WTC11 (cell line): ENCODE results near the gene KIF5A. TPM values are rescaled to one million over a fixed set of nuclear protein-coding genes. Genes with fewer than 3 reads are reported as not detected.

ENCODE experiments used
- ATAC-seq: fragments of 200-7000 bp; cut with Tn5 transposase; 2 replicates; pipeline ENCODE4 v1.10.0; 2021; ENCODE audit warnings: mild to moderate bottlenecking, moderate library complexity
- CTCF ChIA-PET: fragments of 300-600 bp; sonication (Branson Sonifier 250); formaldehyde crosslinking; loops from one replicate; lab custom pipeline; 2021; ENCODE audit warnings: antibody characterized with exemption; lab: Charles Lee
- POLR2A ChIA-PET: fragments of 350-600 bp; sonication (Branson Sonifier 250); formaldehyde crosslinking; loops from one replicate; lab custom pipeline; 2021; ENCODE audit warnings: antibody characterized with exemption; lab: Charles Lee
- DNase-seq: peaks from one replicate; pipeline ENCODE4 v3.0.0; 2021; ENCODE audit warnings: low spot score
- H3K27ac Mint-ChIP-seq: 2 replicates; pipeline ENCODE4 v1.8.0; 2021; ENCODE audit warnings: mixed read lengths
- H3K27me3 Mint-ChIP-seq: 2 replicates; pipeline ENCODE4 v1.8.0; 2021; ENCODE audit warnings: low read depth, mild to moderate bottlenecking, moderate library complexity, mixed read lengths
- H3K36me3 Mint-ChIP-seq: 2 replicates; pipeline ENCODE4 v1.8.0; 2021; ENCODE audit warnings: mixed read lengths
- H3K4me1 Mint-ChIP-seq: 2 replicates; pipeline ENCODE4 v1.8.0; 2022; ENCODE audit warnings: mixed read lengths
- H3K4me3 Mint-ChIP-seq: 2 replicates; pipeline ENCODE4 v1.8.0; 2021; ENCODE audit warnings: mild to moderate bottlenecking, moderate library complexity, mixed read lengths
- H3K9me3 Mint-ChIP-seq: 2 replicates; pipeline ENCODE4 v1.8.0; 2021; ENCODE audit warnings: mixed read lengths
- CREB1 ChIP-seq: sonication (generic); formaldehyde crosslinking; IDR thresholded peaks from 2 replicates; pipeline ENCODE4 v1.8.0; 2023; ENCODE audit warnings: mild to moderate bottlenecking, missing genetic modification reagents
- ELF4 ChIP-seq: sonication (generic); formaldehyde crosslinking; IDR thresholded peaks from 2 replicates; pipeline ENCODE4 v1.8.1; 2022; ENCODE audit warnings: low read depth, mild to moderate bottlenecking, moderate library complexity, missing genetic modification reagents
- MXD4 ChIP-seq: fragments of 250-450 bp; sonication (Bioruptor Pico); IDR thresholded peaks from 2 replicates; pipeline ENCODE4 v1.8.0; 2021; ENCODE audit warnings: mild to moderate bottlenecking, moderate library complexity, borderline replicate concordance
- NFATC4 ChIP-seq: fragments of 250-450 bp; sonication (Bioruptor Pico); IDR thresholded peaks from 2 replicates; pipeline ENCODE4 v1.9.0; 2021; ENCODE audit warnings: mild to moderate bottlenecking
- NR3C1 ChIP-seq: sonication (generic); formaldehyde crosslinking; conservative IDR thresholded peaks from 2 replicates; pipeline ENCODE4 v1.8.1; 2023; ENCODE audit warnings: low read depth, mild to moderate bottlenecking, missing genetic modification reagents
- SP1 ChIP-seq: sonication (generic); formaldehyde crosslinking; conservative IDR thresholded peaks from 2 replicates; pipeline ENCODE4 v1.8.1; 2022; ENCODE audit warnings: missing genetic modification reagents
- TEAD1 ChIP-seq: sonication (generic); formaldehyde crosslinking; IDR thresholded peaks from 2 replicates; pipeline ENCODE4 v1.8.0; 2022; ENCODE audit warnings: mild to moderate bottlenecking, missing genetic modification reagents
- ZNF138 ChIP-seq: sonication (generic); formaldehyde crosslinking; conservative IDR thresholded peaks from 2 replicates; pipeline ENCODE4 v1.8.1; 2022; ENCODE audit warnings: mild to moderate bottlenecking, moderate library complexity, missing genetic modification reagents
- ZNF317 ChIP-seq: sonication (generic); formaldehyde crosslinking; IDR thresholded peaks from 2 replicates; pipeline ENCODE4 v1.8.1; 2023; ENCODE audit warnings: low read depth, mild to moderate bottlenecking, moderate library complexity, missing genetic modification reagents, borderline replicate concordance
- ZNF423 ChIP-seq: fragments of 250-450 bp; sonication (Bioruptor Pico); IDR thresholded peaks from 2 replicates; pipeline ENCODE4 v2.1.2; 2022; ENCODE audit warnings: mild to moderate bottlenecking, moderate library complexity
- total RNA-seq: library from RNA; stranded (reverse); gene quantifications from 3 replicates; pipeline ENCODE4 v1.2.3, GENCODE V29; 2021
- TF ChIP-seq, protein P1 (sequence below): sonication (generic); formaldehyde crosslinking; IDR thresholded peaks from 2 replicates; pipeline ENCODE4 v1.8.0; 2023; ENCODE audit warnings: missing genetic modification reagents
- TF ChIP-seq, protein P2 (sequence below): fragments of 200-600 bp; IDR thresholded peaks from 2 replicates; pipeline ENCODE4 v1.8.0; 2022; ENCODE audit warnings: antibody characterized with exemption
- TF ChIP-seq, protein P3 (sequence below): sonication (generic); formaldehyde crosslinking; IDR thresholded peaks from 2 replicates; pipeline ENCODE4 v1.8.0; 2022; ENCODE audit warnings: mild to moderate bottlenecking, missing genetic modification reagents
- TF ChIP-seq, protein P4 (sequence below): sonication (generic); formaldehyde crosslinking; IDR thresholded peaks from 2 replicates; pipeline ENCODE4 v1.8.0; 2023; ENCODE audit warnings: mild to moderate bottlenecking, missing genetic modification reagents
- TF ChIP-seq, protein P5 (sequence below): sonication (generic); formaldehyde crosslinking; IDR thresholded peaks from 2 replicates; pipeline ENCODE4 v1.8.1; 2023; ENCODE audit warnings: mild to moderate bottlenecking, missing genetic modification reagents, moderate library complexity
- TF ChIP-seq, protein P6 (sequence below): sonication (generic); formaldehyde crosslinking; IDR thresholded peaks from 2 replicates; pipeline ENCODE4 v1.8.1; 2023; ENCODE audit warnings: mild to moderate bottlenecking, moderate library complexity, missing genetic modification reagents

Gene KIF5A
- total RNA-seq, 1 experiment from 2014 or later: 16.1 TPM

DNA sequence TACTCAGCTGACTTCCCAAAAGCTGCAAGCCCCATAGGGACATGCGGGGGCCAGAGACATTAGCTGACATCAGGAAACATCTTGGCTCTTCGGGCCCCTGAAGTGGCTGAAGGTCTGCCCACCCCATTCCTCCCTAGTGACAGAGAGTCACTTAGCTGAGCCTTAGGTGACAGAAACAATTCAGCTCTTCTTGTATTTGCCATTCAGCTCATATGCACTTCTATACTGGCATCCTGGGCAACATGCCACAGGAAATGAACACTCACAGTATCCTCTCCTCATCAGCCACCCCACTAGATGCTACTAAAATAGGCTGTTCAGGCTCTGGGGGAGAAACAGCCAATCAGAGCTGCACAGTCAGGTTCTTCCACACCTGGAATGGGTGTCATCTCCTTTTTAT is 6.3 kb upstream of the KIF5A start:
- Mint-ChIP-seq H3K27me3 (peaks cover 14% of the 10 kb centered on the region), H3K4me3 (no peak overlapping the region), H3K4me1 (peaks cover 22% of the 10 kb centered on the region), H3K27ac (no peak overlapping the region; the same call in 1 of the 2 replicates), H3K36me3 (peaks cover 7% of the 10 kb centered on the region; the same call in 1 of the 2 replicates), H3K9me3 (no peaks in the 10 kb centered on the region)
- no peak for DNase-seq
- no peak for ATAC-seq
- ChIA-PET CTCF (no interaction called here), POLR2A (no interaction called here)
- TF ChIP-seq, protein P1, sequence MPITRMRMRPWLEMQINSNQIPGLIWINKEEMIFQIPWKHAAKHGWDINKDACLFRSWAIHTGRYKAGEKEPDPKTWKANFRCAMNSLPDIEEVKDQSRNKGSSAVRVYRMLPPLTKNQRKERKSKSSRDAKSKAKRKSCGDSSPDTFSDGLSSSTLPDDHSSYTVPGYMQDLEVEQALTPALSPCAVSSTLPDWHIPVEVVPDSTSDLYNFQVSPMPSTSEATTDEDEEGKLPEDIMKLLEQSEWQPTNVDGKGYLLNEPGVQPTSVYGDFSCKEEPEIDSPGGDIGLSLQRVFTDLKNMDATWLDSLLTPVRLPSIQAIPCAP (CRISPR knock-in tag): no peak
- TF ChIP-seq ELF4 (no peak), MXD4 (CRISPR knock-in tag) (no peak), ZNF138 (CRISPR knock-in tag) (no peak), CREB1 (CRISPR knock-in tag) (no peak), ZNF317 (CRISPR knock-in tag) (no peak), NFATC4 (CRISPR knock-in tag) (no peak), NR3C1 (CRISPR knock-in tag) (no peak), ZNF423 (no peak), SP1 (CRISPR knock-in tag) (no peak), TEAD1 (CRISPR knock-in tag) (no peak)
- TF ChIP-seq, protein P2, sequence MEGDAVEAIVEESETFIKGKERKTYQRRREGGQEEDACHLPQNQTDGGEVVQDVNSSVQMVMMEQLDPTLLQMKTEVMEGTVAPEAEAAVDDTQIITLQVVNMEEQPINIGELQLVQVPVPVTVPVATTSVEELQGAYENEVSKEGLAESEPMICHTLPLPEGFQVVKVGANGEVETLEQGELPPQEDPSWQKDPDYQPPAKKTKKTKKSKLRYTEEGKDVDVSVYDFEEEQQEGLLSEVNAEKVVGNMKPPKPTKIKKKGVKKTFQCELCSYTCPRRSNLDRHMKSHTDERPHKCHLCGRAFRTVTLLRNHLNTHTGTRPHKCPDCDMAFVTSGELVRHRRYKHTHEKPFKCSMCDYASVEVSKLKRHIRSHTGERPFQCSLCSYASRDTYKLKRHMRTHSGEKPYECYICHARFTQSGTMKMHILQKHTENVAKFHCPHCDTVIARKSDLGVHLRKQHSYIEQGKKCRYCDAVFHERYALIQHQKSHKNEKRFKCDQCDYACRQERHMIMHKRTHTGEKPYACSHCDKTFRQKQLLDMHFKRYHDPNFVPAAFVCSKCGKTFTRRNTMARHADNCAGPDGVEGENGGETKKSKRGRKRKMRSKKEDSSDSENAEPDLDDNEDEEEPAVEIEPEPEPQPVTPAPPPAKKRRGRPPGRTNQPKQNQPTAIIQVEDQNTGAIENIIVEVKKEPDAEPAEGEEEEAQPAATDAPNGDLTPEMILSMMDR: no peak
- TF ChIP-seq, protein P3, sequence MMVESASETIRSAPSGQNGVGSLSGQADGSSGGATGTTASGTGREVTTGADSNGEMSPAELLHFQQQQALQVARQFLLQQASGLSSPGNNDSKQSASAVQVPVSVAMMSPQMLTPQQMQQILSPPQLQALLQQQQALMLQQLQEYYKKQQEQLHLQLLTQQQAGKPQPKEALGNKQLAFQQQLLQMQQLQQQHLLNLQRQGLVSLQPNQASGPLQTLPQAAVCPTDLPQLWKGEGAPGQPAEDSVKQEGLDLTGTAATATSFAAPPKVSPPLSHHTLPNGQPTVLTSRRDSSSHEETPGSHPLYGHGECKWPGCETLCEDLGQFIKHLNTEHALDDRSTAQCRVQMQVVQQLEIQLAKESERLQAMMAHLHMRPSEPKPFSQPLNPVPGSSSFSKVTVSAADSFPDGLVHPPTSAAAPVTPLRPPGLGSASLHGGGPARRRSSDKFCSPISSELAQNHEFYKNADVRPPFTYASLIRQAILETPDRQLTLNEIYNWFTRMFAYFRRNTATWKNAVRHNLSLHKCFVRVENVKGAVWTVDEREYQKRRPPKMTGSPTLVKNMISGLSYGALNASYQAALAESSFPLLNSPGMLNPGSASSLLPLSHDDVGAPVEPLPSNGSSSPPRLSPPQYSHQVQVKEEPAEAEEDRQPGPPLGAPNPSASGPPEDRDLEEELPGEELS: no peak
- TF ChIP-seq, protein P4, sequence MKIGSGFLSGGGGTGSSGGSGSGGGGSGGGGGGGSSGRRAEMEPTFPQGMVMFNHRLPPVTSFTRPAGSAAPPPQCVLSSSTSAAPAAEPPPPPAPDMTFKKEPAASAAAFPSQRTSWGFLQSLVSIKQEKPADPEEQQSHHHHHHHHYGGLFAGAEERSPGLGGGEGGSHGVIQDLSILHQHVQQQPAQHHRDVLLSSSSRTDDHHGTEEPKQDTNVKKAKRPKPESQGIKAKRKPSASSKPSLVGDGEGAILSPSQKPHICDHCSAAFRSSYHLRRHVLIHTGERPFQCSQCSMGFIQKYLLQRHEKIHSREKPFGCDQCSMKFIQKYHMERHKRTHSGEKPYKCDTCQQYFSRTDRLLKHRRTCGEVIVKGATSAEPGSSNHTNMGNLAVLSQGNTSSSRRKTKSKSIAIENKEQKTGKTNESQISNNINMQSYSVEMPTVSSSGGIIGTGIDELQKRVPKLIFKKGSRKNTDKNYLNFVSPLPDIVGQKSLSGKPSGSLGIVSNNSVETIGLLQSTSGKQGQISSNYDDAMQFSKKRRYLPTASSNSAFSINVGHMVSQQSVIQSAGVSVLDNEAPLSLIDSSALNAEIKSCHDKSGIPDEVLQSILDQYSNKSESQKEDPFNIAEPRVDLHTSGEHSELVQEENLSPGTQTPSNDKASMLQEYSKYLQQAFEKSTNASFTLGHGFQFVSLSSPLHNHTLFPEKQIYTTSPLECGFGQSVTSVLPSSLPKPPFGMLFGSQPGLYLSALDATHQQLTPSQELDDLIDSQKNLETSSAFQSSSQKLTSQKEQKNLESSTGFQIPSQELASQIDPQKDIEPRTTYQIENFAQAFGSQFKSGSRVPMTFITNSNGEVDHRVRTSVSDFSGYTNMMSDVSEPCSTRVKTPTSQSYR (CRISPR knock-in tag): no peak
- TF ChIP-seq, protein P5, sequence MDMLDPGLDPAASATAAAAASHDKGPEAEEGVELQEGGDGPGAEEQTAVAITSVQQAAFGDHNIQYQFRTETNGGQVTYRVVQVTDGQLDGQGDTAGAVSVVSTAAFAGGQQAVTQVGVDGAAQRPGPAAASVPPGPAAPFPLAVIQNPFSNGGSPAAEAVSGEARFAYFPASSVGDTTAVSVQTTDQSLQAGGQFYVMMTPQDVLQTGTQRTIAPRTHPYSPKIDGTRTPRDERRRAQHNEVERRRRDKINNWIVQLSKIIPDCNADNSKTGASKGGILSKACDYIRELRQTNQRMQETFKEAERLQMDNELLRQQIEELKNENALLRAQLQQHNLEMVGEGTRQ (CRISPR knock-in tag): no peak
- TF ChIP-seq, protein P6, sequence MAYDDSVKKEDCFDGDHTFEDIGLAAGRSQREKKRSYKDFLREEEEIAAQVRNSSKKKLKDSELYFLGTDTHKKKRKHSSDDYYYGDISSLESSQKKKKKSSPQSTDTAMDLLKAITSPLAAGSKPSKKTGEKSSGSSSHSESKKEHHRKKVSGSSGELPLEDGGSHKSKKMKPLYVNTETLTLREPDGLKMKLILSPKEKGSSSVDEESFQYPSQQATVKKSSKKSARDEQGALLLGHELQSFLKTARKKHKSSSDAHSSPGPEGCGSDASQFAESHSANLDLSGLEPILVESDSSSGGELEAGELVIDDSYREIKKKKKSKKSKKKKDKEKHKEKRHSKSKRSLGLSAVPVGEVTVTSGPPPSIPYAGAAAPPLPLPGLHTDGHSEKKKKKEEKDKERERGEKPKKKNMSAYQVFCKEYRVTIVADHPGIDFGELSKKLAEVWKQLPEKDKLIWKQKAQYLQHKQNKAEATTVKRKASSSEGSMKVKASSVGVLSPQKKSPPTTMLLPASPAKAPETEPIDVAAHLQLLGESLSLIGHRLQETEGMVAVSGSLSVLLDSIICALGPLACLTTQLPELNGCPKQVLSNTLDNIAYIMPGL (CRISPR knock-in tag): no peak
